ENCODE results near the gene NRXN3. TPM values are rescaled to one million over a fixed set of nuclear protein-coding genes. Genes with fewer than 3 reads are reported as not detected.

Gene NRXN3
- polyA plus RNA-seq, 1 donor (not counting 4 experiments of a cell fraction or from before 2014, with no cell fraction given): 0.89 TPM

DNA sequence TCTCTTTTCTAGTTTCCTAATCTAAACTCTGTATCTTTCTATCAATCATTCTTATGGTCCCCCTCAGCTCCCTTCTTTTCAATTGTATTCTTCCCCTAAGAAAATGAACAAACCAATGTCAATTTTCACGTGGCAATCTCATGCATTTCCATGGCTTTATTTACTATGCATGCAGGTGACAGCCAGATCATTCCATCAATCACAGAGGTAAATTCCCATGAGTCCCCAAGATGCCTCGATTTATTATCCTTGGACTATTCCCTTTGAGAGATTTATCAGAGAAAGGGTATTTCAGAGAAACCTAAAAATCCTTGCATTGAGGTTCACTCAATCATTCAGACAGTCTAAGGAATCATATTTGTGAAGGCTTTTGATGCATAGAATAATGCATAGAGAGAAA lies 1739.9 kb downstream of the NRXN3 start:
- H3K4me3 ChIP-seq (ENCODE audit: control insufficient read depth in 2 of 3, extremely low read depth in 1 of 3, insufficient read depth in 2 of 3, low read depth in 1 of 3, low read length in 3 of 3): no peak overlapping the region
- DNase-seq (ENCODE audit: low read depth, low spot score): no peak
- H3K4me1 ChIP-seq (ENCODE audit: control insufficient read depth, extremely low read depth, insufficient read depth, low read length): no peaks in the 10 kb centered on the region
- no peaks in the 10 kb centered on the region for H4K20me1 ChIP-seq (ENCODE audit: control insufficient read depth, extremely low read depth, insufficient read depth, low read length)
- no peak overlapping the region for H3K9ac ChIP-seq (ENCODE audit: control insufficient read depth, extremely low read depth, insufficient read depth, low read length)
- dilution Hi-C loops (cut with MboI; ENCODE audit: extremely low pct_ligation_motif_present, low sequenced_read_pairs): no loop called here
- FAIRE-seq: no peak
- H3K9me3 ChIP-seq (ENCODE audit: control insufficient read depth, low read depth, low read length): no peaks in the 10 kb centered on the region
- no peaks in the 10 kb centered on the region for H3K79me2 ChIP-seq (ENCODE audit: control insufficient read depth, insufficient read depth, low read length)
- TF ChIP-seq, protein P1, sequence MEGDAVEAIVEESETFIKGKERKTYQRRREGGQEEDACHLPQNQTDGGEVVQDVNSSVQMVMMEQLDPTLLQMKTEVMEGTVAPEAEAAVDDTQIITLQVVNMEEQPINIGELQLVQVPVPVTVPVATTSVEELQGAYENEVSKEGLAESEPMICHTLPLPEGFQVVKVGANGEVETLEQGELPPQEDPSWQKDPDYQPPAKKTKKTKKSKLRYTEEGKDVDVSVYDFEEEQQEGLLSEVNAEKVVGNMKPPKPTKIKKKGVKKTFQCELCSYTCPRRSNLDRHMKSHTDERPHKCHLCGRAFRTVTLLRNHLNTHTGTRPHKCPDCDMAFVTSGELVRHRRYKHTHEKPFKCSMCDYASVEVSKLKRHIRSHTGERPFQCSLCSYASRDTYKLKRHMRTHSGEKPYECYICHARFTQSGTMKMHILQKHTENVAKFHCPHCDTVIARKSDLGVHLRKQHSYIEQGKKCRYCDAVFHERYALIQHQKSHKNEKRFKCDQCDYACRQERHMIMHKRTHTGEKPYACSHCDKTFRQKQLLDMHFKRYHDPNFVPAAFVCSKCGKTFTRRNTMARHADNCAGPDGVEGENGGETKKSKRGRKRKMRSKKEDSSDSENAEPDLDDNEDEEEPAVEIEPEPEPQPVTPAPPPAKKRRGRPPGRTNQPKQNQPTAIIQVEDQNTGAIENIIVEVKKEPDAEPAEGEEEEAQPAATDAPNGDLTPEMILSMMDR (optimal IDR thresholded peaks at IDR 0.05 in 1 of 3, IDR thresholded peaks at IDR 0.05 in 1 of 3, conservative IDR thresholded peaks at IDR 0.05 in 1 of 3; ENCODE audit: extremely low read depth in 1 of 3, insufficient read depth in 2 of 3, low read length in 3 of 3): no peak
- TF ChIP-seq EZH2 (IDR thresholded peaks at IDR 0.05; ENCODE audit: low read length): no peak
- no peak overlapping the region for H2AFZ ChIP-seq (ENCODE audit: control insufficient read depth, low read length)
- no peak overlapping the region for H3K4me2 ChIP-seq (ENCODE audit: control insufficient read depth, extremely low read depth, insufficient read depth, low read depth, low read length)
- no peaks in the 10 kb centered on the region for H3K36me3 ChIP-seq (ENCODE audit: control insufficient read depth in 2 of 2, extremely low read depth in 1 of 2, insufficient read depth in 2 of 2, low read length in 2 of 2)
- no peaks in the 10 kb centered on the region for H3K9me1 ChIP-seq (ENCODE audit: control insufficient read depth, extremely low read depth, insufficient read depth, low read length)
- H3K27me3 ChIP-seq (ENCODE audit: control insufficient read depth, extremely low read depth, insufficient read depth, low read length): no peaks in the 10 kb centered on the region
- H3K27ac ChIP-seq (ENCODE audit: control insufficient read depth, insufficient read depth, low read length): no peak overlapping the region

DNA sequence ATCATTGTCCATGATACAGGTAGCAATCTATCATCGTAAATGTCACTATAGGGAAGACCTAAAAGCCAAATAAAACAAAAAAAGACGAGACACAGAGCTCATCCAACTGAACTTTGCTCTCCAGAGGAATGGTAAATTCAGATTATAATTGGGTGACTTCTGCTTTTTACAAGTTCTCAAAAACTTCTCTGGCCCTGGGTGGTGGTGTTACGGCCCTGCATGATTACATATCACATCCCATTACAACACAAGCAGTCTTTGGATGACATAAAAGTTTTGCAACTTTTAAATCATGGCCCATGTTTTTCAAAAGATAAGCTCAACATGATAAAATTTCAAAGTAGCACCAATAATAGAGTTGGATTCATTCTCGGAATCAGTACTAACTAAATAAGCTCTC lies 1741.6 kb downstream of the NRXN3 start:
- no peak for FAIRE-seq

More for the DNA sequence above, 1741.6 kb downstream of the NRXN3 start:
- Histone ChIP-seq H3K4me3 (ENCODE audit: control insufficient read depth in 2 of 3, extremely low read depth in 1 of 3, insufficient read depth in 2 of 3, low read depth in 1 of 3, low read length in 3 of 3) (no peak overlapping the region), H3K27ac (ENCODE audit: control insufficient read depth, insufficient read depth, low read length) (no peak overlapping the region), H3K4me1 (ENCODE audit: control insufficient read depth, extremely low read depth, insufficient read depth, low read length) (no peaks in the 10 kb centered on the region), H4K20me1 (ENCODE audit: control insufficient read depth, extremely low read depth, insufficient read depth, low read length) (no peaks in the 10 kb centered on the region), H3K36me3 (ENCODE audit: control insufficient read depth in 2 of 2, extremely low read depth in 1 of 2, insufficient read depth in 2 of 2, low read length in 2 of 2) (no peaks in the 10 kb centered on the region), H3K27me3 (ENCODE audit: control insufficient read depth, extremely low read depth, insufficient read depth, low read length) (no peaks in the 10 kb centered on the region), H3K9me3 (ENCODE audit: control insufficient read depth, low read depth, low read length) (no peaks in the 10 kb centered on the region), H2AFZ (ENCODE audit: control insufficient read depth, low read length) (no peak overlapping the region), H3K9me1 (ENCODE audit: control insufficient read depth, extremely low read depth, insufficient read depth, low read length) (no peaks in the 10 kb centered on the region), H3K79me2 (ENCODE audit: control insufficient read depth, insufficient read depth, low read length) (no peaks in the 10 kb centered on the region), H3K9ac (ENCODE audit: control insufficient read depth, extremely low read depth, insufficient read depth, low read length) (no peak overlapping the region), H3K4me2 (ENCODE audit: control insufficient read depth, extremely low read depth, insufficient read depth, low read depth, low read length) (no peak overlapping the region)
- no peak for DNase-seq (ENCODE audit: low read depth, low spot score)
- TF ChIP-seq EZH2 (IDR thresholded peaks at IDR 0.05; ENCODE audit: low read length): no peak
- TF ChIP-seq, protein P1 (optimal IDR thresholded peaks at IDR 0.05 in 1 of 3, IDR thresholded peaks at IDR 0.05 in 1 of 3, conservative IDR thresholded peaks at IDR 0.05 in 1 of 3; ENCODE audit: extremely low read depth in 1 of 3, insufficient read depth in 2 of 3, low read length in 3 of 3): no peak
- dilution Hi-C loops (cut with MboI; ENCODE audit: extremely low pct_ligation_motif_present, low sequenced_read_pairs): no loop called here
